ENCODE measurements around the gene PACS1.

Gene PACS1

DNA sequence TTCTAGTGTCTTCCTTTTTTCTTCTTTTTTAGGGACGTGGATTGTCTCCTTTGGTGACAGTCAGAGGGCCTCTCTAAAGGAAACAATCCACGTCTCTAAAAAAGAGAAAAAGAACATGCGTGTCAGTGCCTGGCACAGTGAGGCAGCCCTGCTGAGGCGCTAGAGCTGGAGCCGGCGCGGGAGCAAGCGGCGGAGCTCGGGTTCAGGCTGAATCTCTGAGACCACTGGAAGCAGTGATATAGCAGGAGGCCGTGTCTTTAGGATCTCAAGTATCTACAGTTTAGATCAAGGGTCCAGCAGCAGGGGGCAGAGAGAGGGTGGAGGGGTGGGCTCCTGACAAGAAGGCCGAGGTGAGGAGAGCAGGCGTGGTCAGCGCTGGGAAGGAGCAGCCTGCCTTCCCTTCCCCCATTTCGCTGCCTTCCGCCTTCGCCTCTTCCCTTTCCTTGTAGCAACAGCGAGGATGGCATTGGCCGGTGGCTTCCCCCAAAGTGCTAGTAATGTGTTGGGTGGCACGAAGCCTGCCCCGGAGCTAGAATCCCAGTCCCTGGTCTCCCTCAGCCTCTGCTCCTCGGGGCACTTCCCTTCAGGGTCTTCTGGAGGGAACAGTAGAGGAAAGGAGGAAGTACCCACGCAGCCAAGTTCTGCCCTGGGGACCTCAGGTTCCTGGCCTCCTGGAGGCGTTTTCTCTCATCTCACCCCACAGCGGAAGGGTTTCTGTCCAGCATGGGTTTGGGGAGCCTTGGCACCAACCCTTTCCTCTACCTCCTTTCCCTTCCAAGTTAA is 170.1 kb downstream of the PACS1 start:
- no peaks in the 10 kb centered on the region for H3K9me2 ChIP-seq (replicated peaks; ENCODE audit: control insufficient read depth, low read length)
- no peaks in the 10 kb centered on the region for H3K79me2 ChIP-seq (ENCODE audit: control insufficient read depth, low read length)
- peaks cover 34% of the 10 kb centered on the region for H3K36me3 ChIP-seq (ENCODE audit: control insufficient read depth, low read length)
- H3F3A ChIP-seq (ENCODE audit: control insufficient read depth, insufficient read depth) = no peaks in the 10 kb centered on the region
- H3K4me2 ChIP-seq (ENCODE audit: low read length) = no peak overlapping the region
- no peak overlapping the region for H3K27ac ChIP-seq (ENCODE audit: low read depth, low read length)
- H3K9me3 ChIP-seq (ENCODE audit: control insufficient read depth, insufficient read depth, low read length) = no peaks in the 10 kb centered on the region
- TF ChIP-seq, protein P1, sequence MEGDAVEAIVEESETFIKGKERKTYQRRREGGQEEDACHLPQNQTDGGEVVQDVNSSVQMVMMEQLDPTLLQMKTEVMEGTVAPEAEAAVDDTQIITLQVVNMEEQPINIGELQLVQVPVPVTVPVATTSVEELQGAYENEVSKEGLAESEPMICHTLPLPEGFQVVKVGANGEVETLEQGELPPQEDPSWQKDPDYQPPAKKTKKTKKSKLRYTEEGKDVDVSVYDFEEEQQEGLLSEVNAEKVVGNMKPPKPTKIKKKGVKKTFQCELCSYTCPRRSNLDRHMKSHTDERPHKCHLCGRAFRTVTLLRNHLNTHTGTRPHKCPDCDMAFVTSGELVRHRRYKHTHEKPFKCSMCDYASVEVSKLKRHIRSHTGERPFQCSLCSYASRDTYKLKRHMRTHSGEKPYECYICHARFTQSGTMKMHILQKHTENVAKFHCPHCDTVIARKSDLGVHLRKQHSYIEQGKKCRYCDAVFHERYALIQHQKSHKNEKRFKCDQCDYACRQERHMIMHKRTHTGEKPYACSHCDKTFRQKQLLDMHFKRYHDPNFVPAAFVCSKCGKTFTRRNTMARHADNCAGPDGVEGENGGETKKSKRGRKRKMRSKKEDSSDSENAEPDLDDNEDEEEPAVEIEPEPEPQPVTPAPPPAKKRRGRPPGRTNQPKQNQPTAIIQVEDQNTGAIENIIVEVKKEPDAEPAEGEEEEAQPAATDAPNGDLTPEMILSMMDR (IDR thresholded peaks at IDR 0.05; ENCODE audit: low read depth, low read length, poor library complexity, severe bottlenecking) = no peak
- no peak for TF ChIP-seq EZH2phosphoT487 (IDR thresholded peaks at IDR 0.05; ENCODE audit: borderline replicate concordance, low read length)
- no peaks in the 10 kb centered on the region for H3K4me1 ChIP-seq (ENCODE audit: control insufficient read depth, low read length)
- H3K4me3 ChIP-seq (ENCODE audit: low read length) = no peak overlapping the region
- H4K20me1 ChIP-seq (ENCODE audit: control insufficient read depth, insufficient read depth, low read depth, low read length) = no peaks in the 10 kb centered on the region
- H3K27me3 ChIP-seq (ENCODE audit: control insufficient read depth, low read length) = no peaks in the 10 kb centered on the region

DNA sequence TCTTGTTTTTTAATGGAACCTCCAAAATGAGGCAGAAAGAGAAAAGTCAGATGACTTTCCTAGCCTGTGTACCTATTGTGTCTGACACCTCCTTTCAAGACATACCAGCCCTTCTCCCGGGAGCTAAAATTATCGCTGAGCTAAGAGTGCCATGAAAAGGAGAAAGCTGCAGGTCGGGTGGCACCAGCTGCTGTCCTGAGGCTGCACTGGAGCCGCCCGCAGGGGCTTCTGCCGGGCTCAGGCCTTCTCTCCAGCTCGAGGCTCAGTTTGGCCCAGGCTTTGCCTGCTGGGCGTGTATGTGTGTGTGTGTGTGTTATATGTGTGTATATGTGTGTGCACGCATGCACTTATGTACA is 170.7 kb downstream of the PACS1 start:
- no peak overlapping the region for H3K4me3 ChIP-seq (ENCODE audit: low read length)
- H3K36me3 ChIP-seq (ENCODE audit: control insufficient read depth, low read length) = peaks cover 34% of the 10 kb centered on the region
- H4K20me1 ChIP-seq (ENCODE audit: control insufficient read depth, insufficient read depth, low read depth, low read length) = no peaks in the 10 kb centered on the region
- no peak overlapping the region for H3K27ac ChIP-seq (ENCODE audit: low read depth, low read length)
- H3F3A ChIP-seq (ENCODE audit: control insufficient read depth, insufficient read depth) = no peaks in the 10 kb centered on the region
- no peaks in the 10 kb centered on the region for H3K9me2 ChIP-seq (replicated peaks; ENCODE audit: control insufficient read depth, low read length)
- no peaks in the 10 kb centered on the region for H3K27me3 ChIP-seq (ENCODE audit: control insufficient read depth, low read length)
- TF ChIP-seq, protein P1 (IDR thresholded peaks at IDR 0.05; ENCODE audit: low read depth, low read length, poor library complexity, severe bottlenecking) = no peak
- no peak for TF ChIP-seq EZH2phosphoT487 (IDR thresholded peaks at IDR 0.05; ENCODE audit: borderline replicate concordance, low read length)
- H3K4me1 ChIP-seq (ENCODE audit: control insufficient read depth, low read length) = no peaks in the 10 kb centered on the region
- no peaks in the 10 kb centered on the region for H3K9me3 ChIP-seq (ENCODE audit: control insufficient read depth, insufficient read depth, low read length)
- H3K79me2 ChIP-seq (ENCODE audit: control insufficient read depth, low read length) = no peaks in the 10 kb centered on the region
- H3K4me2 ChIP-seq (ENCODE audit: low read length) = no peak overlapping the region

DNA sequence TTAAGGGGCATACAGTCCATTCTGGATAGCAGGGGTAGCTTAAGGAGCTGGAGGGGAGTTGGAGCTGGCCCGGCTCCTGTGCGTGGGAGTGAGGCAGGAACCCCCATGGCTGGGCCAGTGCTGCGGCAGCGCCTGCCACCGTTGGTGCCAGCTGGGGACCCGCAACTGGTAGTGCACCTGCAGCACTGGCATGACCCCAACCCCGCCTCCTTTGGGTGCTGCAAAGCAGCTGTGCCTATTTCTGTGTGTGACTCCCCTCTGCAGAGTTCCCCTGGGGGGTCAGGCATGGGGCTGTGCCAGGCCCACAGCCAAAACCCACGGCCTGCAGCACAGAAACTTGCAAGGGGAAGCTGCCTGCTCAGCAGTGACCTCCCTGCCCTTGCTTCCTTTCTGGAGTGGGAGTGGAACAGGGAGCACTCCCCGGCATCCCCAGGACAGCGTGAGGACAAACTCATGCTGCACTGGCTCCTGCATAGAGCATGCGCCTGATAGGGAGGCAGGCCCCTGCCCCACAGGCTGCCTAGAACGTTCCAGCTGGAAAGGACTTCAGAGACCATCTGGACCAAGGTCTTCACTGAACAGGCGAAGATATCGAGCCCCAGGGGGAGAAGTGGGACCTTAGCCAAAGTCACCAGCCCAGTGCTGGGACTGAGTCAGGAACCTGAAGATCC is 172.2 kb downstream of the PACS1 start:
- H3K9me3 ChIP-seq (ENCODE audit: control insufficient read depth, insufficient read depth, low read length) = no peaks in the 10 kb centered on the region
- no peak overlapping the region for H3K4me3 ChIP-seq (ENCODE audit: low read length)
- H3K27ac ChIP-seq (ENCODE audit: low read depth, low read length) = no peak overlapping the region
- peaks cover 28% of the 10 kb centered on the region for H3K36me3 ChIP-seq (ENCODE audit: control insufficient read depth, low read length)
- H3K4me2 ChIP-seq (ENCODE audit: low read length) = no peak overlapping the region
- H4K20me1 ChIP-seq (ENCODE audit: control insufficient read depth, insufficient read depth, low read depth, low read length) = no peaks in the 10 kb centered on the region
- no peaks in the 10 kb centered on the region for H3K27me3 ChIP-seq (ENCODE audit: control insufficient read depth, low read length)
- H3F3A ChIP-seq (ENCODE audit: control insufficient read depth, insufficient read depth) = no peaks in the 10 kb centered on the region
- no peaks in the 10 kb centered on the region for H3K9me2 ChIP-seq (replicated peaks; ENCODE audit: control insufficient read depth, low read length)
- TF ChIP-seq, protein P1 (IDR thresholded peaks at IDR 0.05; ENCODE audit: low read depth, low read length, poor library complexity, severe bottlenecking) = no peak
- no peak for TF ChIP-seq EZH2phosphoT487 (IDR thresholded peaks at IDR 0.05; ENCODE audit: borderline replicate concordance, low read length)
- H3K4me1 ChIP-seq (ENCODE audit: control insufficient read depth, low read length) = no peaks in the 10 kb centered on the region
- H3K79me2 ChIP-seq (ENCODE audit: control insufficient read depth, low read length) = no peaks in the 10 kb centered on the region
